HepG2 (cell line): ENCODE results near the gene TTC39C. TPM values are rescaled to one million over a fixed set of nuclear protein-coding genes. Genes with fewer than 3 reads are reported as not detected.

ENCODE experiments used
- AHDC1 ChIP-seq: sonication (generic); formaldehyde crosslinking; IDR thresholded peaks from 2 replicates; pipeline ENCODE4 v1.5.1; 2020; ENCODE audit warnings: mild to moderate bottlenecking, missing genetic modification reagents, borderline replicate concordance
- ATAD3A ChIP-seq: sonication (generic); formaldehyde crosslinking; IDR thresholded peaks from 2 replicates; pipeline ENCODE4 v1.4.0; 2020; ENCODE audit warnings: missing genetic modification reagents
- BHLHE40 ChIP-seq: IDR thresholded peaks from 2 replicates; pipeline ENCODE4 v1.6.1; 2011; ENCODE audit warnings: low read length, improper control_type of control experiment
- CEBPB ChIP-seq: IDR thresholded peaks from 2 replicates; pipeline ENCODE4 v1.6.1; 2011; ENCODE audit warnings: low read depth, low read length, improper control_type of control experiment, borderline replicate concordance
- FOSL1 ChIP-seq: sonication (generic); formaldehyde crosslinking; IDR thresholded peaks from 2 replicates; pipeline ENCODE4 v1.9.0; 2021; ENCODE audit warnings: missing genetic modification reagents, borderline replicate concordance
- HNRNPLL ChIP-seq: fragments of 200-400 bp; formaldehyde crosslinking; IDR thresholded peaks from 2 replicates; pipeline ENCODE4 v1.6.1; 2017; ENCODE audit warnings: mild to moderate bottlenecking, low read depth, low read length; ENCODE audit not compliant: poor library complexity, severe bottlenecking
- KDM2A ChIP-seq: sonication (generic); formaldehyde crosslinking; IDR thresholded peaks from 2 replicates; pipeline ENCODE4 v1.4.0; 2020; ENCODE audit warnings: low read depth, missing genetic modification reagents, borderline replicate concordance
- MYC ChIP-seq: sonication (generic); formaldehyde crosslinking; IDR thresholded peaks from 2 replicates; pipeline ENCODE4 v1.9.0; 2021; ENCODE audit warnings: missing genetic modification reagents, borderline replicate concordance
- NFYB ChIP-seq: sonication (generic); formaldehyde crosslinking; IDR thresholded peaks from 2 replicates; pipeline ENCODE4 v1.4.0; 2020; ENCODE audit warnings: missing genetic modification reagents
- ZFY ChIP-seq: sonication (generic); formaldehyde crosslinking; IDR thresholded peaks from 2 replicates; pipeline ENCODE4 v1.4.0; 2020; ENCODE audit warnings: missing genetic modification reagents
- ZKSCAN1 ChIP-seq: fragments of 150-350 bp; IDR thresholded peaks from 2 replicates; pipeline ENCODE4 v1.6.1; 2014; ENCODE audit warnings: low read length
- ZNF18 ChIP-seq: sonication (generic); formaldehyde crosslinking; IDR thresholded peaks from 2 replicates; pipeline ENCODE4 v1.8.0; 2022; ENCODE audit warnings: mild to moderate bottlenecking, missing genetic modification reagents; ENCODE audit not compliant: insufficient replicate concordance
- ZNF326 ChIP-seq: sonication (generic); formaldehyde crosslinking; IDR thresholded peaks from 2 replicates; pipeline ENCODE4 v1.4.0; 2020; ENCODE audit warnings: missing genetic modification reagents, borderline replicate concordance
- ZNF460 ChIP-seq: sonication (generic); formaldehyde crosslinking; IDR thresholded peaks from 2 replicates; pipeline ENCODE4 v1.5.1; 2020; ENCODE audit warnings: missing genetic modification reagents, mild to moderate bottlenecking, borderline replicate concordance
- ZNF496 ChIP-seq: sonication (generic); formaldehyde crosslinking; IDR thresholded peaks from 2 replicates; pipeline ENCODE4 v1.8.1; 2023; ENCODE audit warnings: mild to moderate bottlenecking, moderate library complexity, missing genetic modification reagents; ENCODE audit not compliant: insufficient replicate concordance
- ZNF558 ChIP-seq: sonication (generic); formaldehyde crosslinking; IDR thresholded peaks from 2 replicates; pipeline ENCODE4 v1.9.0; 2022; ENCODE audit warnings: mild to moderate bottlenecking, missing genetic modification reagents, borderline replicate concordance
- ZNF572 ChIP-seq: sonication (generic); formaldehyde crosslinking; IDR thresholded peaks from 2 replicates; pipeline ENCODE4 v1.5.1; 2020; ENCODE audit warnings: mild to moderate bottlenecking, missing genetic modification reagents
- ZNF710 ChIP-seq: sonication (generic); formaldehyde crosslinking; IDR thresholded peaks from 2 replicates; pipeline ENCODE4 v1.5.0; 2020; ENCODE audit warnings: mild to moderate bottlenecking, missing genetic modification reagents, borderline replicate concordance
- ZNF777 ChIP-seq: sonication (generic); formaldehyde crosslinking; IDR thresholded peaks from 2 replicates; pipeline ENCODE4 v1.4.0; 2020; ENCODE audit warnings: missing genetic modification reagents
- ZSCAN29 ChIP-seq: sonication (generic); formaldehyde crosslinking; conservative IDR thresholded peaks from 2 replicates; pipeline ENCODE4 v1.4.0; 2020; ENCODE audit warnings: mild to moderate bottlenecking, missing genetic modification reagents
- polyA plus RNA-seq, 8 experiments: library from polyadenylated mRNA; depleted of rRNA in 3 of 8; stranded (reverse) in 7 of 8; unstranded in 1 of 8; fragments of >200 nt; fragmentation: Illumina TruSeq in 4 of 8; extraction: Trizol in 4 of 8; gene quantifications; 2 replicates each; pipeline versions ENCODE4 v1.2.1 to v1.2.3, GENCODE V29; 2011 to 2016; ENCODE audit warnings: low read depth in 4 of 8, missing spikeins in 1 of 8, mixed read lengths in 1 of 8; ENCODE audit not compliant: insufficient read depth in 1 of 8
- total RNA-seq, 5 experiments: library from RNA; depleted of rRNA; stranded (reverse); fragments of >200 nt; fragmentation: Illumina TruSeq; extraction: Trizol; gene quantifications; 2 replicates each; pipeline ENCODE4 v1.2.3, GENCODE V29; 2016; ENCODE audit warnings: low read depth in 1 of 5

Gene TTC39C
- total and polyA plus RNA-seq, 2 of the 13 experiments (the other 11 are each of a cell fraction or from before 2014, with no cell fraction given) = 19.1 to 25.9 TPM

GRCh38 chr18:24138789-24139616, 124.4 kb downstream of the TTC39C start, which contains the start of gene CABYR (continued):
- no peak for TF ChIP-seq AHDC1 (CRISPR knock-in tag)
- peak; percentile 49 for TF ChIP-seq HNRNPLL
- peak; percentile 26 for TF ChIP-seq ZFY (CRISPR knock-in tag)
- TF ChIP-seq ZNF326 (CRISPR knock-in tag) = no peak
- no peak for TF ChIP-seq FOSL1
- TF ChIP-seq ZSCAN29 (CRISPR knock-in tag) = no peak
- no peak for TF ChIP-seq ZKSCAN1
- no peak for TF ChIP-seq ZNF496 (CRISPR knock-in tag)
- TF ChIP-seq BHLHE40 = no peak
- TF ChIP-seq MYC (CRISPR knock-in tag) = no peak
- TF ChIP-seq ZNF18 (CRISPR knock-in tag) = peak; percentile 36
- peak; percentile 33; the same call in 1 of the 2 replicates for TF ChIP-seq KDM2A (CRISPR knock-in tag)
- TF ChIP-seq ATAD3A (CRISPR knock-in tag) = no peak
- TF ChIP-seq ZNF777 (CRISPR knock-in tag) = peak; percentile 65
- TF ChIP-seq NFYB (CRISPR knock-in tag) = peak; percentile 56; the same call in 1 of the 2 replicates
- no peak for TF ChIP-seq CEBPB
- no peak for TF ChIP-seq ZNF572 (CRISPR knock-in tag)
- no peak for TF ChIP-seq ZNF710 (CRISPR knock-in tag)
- peak; percentile 46; the same call in 1 of the 2 replicates for TF ChIP-seq ZNF558 (CRISPR knock-in tag)
- TF ChIP-seq ZNF460 (CRISPR knock-in tag) = no peak
